ENCODE measurements around the gene TMPRSS7.

TMPRSS7 gene

DNA sequence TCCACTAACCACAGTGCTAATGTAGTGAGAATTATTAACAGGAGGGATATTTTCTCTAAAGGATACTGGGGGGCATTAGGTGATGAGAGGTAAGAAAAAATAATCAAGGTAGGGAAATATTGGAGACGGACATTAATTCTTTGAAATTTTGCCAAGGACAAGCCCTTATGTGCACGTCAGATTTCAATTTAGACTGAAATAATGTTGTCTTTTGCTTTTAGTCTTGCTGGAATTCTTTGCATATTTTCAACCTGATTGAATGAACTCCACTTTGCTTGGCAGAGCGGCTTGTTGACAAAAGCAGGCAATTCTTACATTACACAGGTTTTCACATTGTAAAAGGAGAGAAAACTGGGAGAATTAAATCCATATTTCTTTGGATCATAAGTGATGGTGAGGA, 26.6 kb downstream of the TMPRSS7 start:
- DNase-seq = no peak

DNA sequence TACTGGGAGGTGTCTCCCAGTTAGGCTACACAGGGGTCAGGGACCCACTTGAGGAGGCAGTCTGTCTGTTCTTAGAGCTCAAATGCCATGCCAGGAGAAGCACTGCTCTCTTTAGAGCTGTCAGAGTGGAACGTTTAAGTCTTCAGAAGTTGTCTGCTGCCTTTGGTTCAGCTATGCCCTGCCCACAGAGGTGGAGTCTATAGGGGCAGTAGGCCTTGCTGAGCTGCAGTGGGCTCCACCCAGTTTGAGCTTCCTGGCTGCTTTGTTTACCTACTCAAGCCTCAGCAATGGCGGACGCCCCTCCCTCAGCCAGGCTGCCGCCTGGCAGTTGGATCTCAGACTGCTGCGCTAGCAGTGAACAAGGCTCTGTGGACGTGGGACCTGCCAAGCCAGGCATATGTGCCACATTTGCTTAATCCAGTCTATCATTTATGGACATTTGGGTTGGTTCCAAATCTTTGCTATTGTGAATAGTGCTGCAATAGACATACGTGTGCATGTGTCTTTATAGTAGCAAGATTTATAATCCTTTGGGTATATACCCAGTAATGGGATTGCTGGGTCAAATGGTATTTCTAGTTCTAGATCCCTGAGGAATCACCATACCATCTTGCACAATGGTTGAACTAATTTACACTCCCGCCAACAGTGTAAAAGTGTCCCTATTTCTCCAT, 38.0 kb downstream of the TMPRSS7 start:
- peak; percentile 54 to 56 for DNase-seq

DNA sequence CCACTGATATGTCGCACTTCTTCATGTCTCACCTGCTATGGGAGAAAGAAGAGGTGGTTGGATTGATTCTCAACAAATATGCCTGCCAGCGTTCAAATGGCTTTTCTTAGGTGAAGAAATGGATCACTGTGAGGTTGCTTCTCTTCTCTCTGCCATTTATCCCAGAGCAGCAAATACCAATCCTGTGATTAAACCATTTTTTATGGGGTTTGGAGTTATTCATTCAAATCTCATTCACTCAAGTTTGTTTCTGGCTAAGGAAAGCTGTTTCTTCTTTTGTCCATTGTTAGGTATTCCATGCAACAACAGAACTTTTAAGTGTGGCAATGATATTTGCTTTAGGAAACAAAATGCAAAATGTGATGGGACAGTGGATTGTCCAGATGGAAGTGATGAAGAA, 39.5 kb downstream of the TMPRSS7 start:
- DNase-seq = no peak

DNA sequence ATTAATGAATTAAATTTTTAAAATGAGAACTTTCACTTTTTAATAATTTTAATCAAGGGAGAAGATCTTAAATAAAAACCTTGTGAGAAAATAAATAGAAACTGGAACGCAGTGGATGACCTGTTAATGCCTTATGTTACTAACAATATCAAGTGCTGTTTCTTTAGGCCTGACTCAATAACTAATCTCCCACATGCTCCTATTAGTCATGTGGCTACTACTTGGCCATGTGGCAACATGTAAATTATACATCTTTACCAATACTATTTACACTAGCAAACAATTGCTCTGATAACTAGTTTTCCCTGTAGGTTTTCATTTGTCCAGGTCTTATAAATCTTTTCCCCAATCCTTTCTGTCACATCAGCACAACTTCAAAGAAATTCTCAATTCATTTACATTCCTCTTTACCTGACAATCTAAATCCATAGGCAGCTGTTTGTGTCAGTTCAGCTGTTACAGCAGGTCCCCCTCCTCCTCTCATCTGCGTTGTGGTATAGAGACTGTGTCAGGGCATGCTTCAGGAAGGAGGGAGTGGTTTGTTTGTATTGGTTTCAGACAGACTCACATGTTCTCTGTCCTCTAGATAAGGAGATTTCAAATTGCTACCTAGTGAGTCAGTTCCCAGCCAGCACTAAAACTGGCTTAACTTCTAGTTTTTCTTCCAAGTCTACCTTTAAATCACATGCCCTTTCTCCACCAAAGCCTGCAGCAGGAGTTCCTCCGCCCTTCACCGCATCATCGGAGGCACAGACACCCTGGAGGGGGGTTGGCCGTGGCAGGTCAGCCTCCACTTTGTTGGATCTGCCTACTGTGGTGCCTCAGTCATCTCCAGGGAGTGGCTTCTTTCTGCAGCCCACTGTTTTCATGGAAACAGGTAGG, 40.3 kb downstream of the TMPRSS7 start:
- peak in 1 of 2 experiments; percentile 6 for DNase-seq

DNA sequence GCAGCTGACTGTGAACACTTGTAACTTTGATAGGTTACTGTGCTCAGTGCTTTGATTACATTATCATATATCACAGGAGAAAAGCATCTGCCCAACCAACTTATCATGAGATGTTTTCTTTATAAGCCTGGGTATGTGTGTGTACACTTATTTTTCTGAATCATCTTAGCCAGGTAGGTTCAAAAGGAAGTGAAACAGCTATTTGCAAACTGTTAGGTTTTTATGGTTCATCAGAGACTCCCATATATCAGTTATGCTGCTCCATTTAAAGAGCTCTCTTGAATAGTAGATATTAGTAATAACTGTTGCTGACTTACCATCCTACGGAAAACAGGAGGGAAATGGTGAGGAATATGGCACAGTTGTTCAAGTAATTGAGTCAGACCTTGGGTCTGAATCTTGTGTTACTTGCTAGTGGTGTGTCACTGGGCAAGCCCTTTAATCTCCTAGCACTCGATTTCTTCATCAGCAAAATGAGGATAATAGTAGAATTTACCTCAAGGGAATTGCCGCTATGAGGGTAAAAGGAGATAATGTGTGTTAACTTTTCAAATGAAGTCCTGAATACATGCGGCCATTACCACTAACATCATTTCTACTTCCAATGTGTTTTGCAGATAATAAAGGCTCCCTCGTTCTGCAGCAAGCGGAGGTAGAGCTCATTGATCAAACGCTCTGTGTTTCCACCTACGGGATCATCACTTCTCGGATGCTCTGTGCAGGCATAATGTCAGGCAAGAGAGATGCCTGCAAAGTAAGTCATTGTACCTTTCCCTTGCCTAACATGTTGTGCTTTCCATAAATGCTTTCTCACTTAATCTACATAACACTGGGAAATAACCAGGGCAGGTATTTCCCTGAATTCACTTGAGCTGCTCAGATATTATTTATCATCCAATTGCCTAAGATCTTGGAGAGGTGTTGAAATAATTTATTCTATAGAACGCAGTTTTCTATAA, 43.9 kb downstream of the TMPRSS7 start:
- no peak for DNase-seq

DNA sequence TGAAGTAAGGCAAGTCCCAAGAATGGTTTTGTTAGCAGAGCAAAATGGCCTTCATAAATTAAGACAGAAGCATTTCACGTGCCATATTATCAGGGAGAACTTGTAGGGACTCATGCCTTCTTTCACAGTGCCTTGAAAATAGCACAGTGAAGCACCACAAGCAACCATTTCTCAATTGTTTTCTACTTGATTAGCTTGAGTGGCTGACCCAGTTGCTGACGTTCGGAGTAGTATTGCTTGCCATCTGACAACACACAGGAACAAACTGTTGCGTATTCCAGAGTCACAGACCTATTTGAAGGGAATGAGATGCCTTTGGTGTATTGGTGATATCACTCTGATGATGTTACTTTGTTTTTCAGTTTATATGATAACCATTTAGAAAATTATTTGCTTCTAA, 48.7 kb downstream of the TMPRSS7 start:
- no peak for DNase-seq

DNA sequence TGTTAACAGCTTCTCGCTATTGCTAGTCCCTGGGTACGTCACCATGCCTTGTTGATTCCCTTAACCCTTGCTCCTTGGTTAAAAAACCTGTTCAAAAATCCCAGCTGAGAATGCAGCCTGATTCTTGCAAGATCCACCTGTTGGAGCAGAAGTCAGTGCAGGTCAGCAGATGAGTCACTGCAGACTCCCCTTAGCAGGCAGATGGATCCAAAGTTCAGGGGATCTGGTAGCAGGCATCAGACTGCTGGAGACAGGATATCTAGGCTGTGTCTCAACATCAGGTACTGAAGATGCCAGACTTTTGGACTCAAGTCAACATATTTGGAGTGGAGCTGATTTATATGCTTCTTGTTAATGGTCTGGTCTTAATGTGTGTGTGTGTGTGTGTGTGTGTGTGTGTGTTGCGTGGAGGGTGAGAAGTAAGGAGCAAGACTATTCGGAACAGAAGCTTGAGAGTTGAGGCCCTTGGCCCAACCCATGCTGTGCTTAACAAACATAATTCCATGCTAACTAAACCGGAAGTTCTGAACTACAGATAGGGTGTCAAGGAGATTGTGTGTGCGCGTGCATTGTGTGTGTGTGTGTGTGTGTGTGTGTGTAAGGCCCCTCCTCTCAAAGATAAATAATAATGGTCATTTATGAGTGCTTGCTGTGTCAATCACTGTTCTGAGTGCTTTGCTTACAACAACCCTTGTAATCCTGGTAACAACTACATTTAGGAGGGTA, 50.6 kb downstream of the TMPRSS7 start:
- DNase-seq = no peak

DNA sequence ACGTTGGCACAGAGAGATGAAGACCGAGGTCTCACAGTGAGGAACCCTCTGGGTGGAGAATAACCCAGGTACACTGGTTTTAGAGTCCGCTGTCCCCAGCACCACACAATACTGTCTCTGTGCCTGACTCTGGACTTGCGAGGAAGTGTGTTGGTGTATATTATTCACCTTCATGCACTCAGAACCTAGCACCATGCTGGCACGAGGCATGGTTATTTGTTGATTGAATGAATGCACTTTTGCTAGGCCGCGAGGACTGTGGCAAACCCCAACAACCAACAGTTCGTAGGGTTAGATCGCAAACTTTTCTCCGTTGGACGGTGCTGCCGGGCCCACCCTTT, 51.2 kb downstream of the TMPRSS7 start:
- no peak for DNase-seq

DNA sequence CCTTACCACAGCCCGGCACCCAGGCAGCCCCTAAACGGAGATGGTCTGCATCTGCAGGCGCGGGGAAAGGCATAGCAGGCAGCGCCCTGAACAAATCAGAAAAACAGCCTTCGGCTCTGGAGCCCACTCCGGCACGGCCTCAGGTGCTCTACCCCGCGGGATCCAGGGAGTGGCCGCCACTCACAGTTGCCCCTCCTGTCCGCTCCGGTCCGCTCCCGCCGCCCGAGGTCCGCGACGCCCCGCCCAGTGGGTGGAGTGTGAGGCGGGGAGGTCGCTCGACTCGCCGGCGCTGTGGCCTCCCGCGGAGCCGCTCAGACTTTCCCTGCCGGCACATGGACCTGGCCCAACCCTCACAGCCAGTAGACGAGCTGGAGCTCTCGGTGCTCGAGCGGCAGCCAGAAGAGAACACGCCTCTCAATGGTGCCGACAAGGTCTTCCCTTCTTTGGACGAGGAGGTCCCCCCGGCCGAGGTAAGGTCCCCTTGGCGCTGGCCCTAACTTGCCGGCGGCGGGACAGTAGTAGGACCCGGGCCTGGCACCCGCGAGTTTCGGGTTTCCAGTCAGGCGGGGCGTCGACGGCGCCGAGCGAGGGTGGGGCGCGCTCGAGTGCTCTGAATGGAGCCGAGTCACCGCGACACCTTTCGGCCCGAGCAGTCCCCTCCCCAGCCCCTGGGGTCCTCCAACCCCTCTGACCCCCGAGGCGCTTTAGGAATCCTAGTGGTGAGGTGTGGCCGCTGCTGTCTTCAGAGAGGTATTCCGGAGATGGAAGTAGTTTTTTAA, 51.7 kb downstream of the TMPRSS7 start, which contains the start of gene C3orf52:
Gene C3orf52 (plus strand): TSS at position 314 of the 779 bp plus-strand sequence. CDS start 19 bp downstream, at position 333.
- peak; percentile 31 to 43 for DNase-seq

DNA sequence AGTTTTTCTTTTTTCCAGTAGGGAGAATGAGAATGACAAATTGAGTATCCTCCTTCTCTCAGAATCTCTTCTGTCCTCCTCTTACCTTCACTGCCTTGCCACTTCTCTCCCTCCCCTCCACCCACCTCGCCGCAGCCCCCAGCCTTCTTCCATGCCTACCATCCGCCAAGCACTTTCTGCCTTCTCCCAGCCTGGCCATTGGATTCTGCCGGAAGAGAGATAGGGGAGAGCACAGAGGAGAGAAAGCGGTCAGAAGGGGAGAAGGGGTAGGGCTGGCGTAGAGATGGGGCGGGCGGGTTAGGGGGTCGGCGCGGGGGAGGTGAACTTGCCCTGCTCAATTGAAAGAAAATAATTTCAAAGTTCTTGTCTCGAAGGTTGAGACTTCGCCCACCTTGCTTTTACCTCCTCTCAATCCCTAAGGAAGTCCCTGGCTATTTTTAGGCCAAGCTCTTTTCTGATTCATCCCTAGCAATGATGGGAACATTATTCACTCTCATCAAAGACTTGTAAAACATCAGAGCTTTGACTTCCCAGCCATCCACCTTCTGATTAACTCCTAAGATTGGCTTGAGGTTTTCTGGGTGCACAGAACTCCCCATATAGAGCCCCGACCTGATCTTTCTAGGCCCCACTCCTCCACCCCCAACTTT, 52.5 kb downstream of the TMPRSS7 start:
- DNase-seq = no peak

DNA sequence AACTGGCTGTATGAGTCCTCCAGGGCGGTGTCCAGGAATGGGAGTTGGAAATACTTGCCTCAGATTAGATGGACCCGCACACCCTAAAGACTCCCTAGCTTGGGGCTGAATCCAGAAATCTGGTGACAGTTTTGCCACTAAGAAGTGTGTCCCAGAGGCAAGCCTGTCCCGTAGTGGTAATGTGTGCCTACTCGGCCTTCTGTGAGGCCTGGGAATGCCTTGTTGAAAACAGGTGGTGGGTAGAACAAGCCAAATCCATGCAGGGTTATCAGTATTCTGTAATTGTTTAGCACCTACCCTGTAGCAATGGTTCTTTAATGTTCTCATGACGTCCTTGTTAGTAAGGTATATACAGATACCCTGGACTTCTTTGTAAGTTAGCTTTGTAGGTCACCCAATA, 53.2 kb downstream of the TMPRSS7 start:
- DNase-seq = no peak

DNA sequence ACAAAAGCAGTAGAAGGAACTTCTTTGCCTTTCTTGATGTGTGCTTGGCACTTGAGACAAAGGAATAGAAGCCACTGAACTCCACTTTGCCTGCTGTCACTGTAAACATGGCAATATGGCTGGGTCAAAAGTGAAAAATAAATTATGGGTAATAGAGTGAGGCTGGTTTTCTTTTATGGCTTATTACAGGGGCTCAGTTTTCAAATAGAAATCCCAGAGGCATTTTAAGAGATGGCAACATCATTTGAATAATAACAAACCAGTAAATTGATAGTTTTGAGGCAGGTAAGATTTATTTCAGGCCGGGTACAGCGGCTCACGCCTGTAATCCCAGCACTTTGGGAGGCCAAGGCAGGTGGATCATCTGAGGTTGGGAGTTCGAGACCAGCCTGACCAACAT, 54.4 kb downstream of the TMPRSS7 start:
- no peak for DNase-seq

DNA sequence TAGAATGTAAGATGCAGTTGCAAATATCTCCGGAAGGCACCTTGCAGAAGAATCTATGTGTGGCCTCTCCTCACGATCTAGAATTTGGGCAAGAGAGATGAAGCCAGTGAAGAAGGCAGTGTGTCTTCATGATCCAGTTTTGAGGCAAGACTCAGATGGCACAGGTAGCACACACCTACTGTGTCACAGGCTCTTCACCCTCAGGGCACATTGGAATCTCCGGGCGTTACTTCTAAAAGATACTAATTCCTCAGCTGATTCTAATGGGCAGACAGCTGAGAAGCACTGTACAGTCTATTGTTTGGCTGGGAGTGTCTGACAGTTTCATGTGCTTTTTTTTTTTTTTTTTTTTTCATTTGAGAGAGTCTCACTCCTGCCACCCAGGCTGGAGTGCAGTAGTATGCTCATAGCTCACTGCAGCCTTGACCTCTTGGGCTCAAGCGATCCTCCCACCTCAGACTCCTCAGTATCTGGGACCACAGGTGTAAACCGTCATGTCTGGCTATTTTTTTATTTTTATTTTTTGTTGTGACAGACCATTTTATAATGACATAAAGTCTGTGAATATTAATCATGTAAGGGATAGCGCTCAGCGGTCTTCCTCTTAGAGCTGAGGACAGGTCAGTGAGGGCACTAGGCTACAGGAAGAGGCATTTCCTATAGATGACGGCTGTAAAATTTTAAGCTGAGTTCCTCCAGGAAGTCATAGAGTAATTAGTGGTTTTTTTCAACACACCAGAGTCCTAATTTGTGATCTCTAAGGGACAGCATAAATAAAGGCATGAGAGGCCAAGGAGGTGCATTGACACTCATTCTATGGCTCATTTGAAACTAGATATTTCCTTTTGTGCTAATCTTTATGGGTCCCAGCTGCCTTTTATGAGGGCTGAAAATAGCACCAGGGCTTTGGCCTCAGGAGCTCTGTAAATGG, 55.7 kb downstream of the TMPRSS7 start:
- DNase-seq = no peak

DNA sequence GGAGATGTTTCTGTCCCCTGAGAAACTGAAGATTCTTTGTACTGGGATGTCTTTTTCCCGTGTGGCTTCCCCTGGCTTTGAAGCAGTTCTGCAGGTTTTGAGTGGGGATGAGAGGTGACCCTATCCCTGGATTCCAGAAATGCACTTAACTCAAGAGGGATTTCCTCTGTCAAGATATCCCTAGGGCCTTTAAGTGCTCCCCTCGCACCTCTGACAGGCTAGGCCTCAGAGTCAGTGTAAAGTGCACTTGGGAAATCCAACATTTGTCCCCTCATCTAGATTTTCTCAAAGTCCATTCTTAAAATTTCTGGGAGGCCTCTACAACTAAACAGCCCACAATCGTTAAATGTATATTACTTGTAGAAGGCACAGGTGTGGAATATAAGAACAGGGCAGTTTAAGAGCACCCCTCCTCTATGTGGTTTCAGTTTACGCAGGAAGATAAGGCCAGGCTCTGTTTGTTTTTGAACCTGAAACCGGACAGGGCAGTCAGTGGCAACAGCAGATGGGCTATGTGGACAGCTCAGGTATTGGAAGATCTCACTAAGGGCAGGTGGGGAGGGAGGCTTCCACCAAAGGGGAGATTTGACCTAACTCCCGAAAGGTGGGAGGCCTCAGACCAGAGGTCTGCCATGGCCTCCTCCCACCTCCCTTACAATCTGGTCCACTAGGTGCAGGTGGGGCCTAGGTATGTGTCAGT, 56.5 kb downstream of the TMPRSS7 start:
- DNase-seq = no peak

DNA sequence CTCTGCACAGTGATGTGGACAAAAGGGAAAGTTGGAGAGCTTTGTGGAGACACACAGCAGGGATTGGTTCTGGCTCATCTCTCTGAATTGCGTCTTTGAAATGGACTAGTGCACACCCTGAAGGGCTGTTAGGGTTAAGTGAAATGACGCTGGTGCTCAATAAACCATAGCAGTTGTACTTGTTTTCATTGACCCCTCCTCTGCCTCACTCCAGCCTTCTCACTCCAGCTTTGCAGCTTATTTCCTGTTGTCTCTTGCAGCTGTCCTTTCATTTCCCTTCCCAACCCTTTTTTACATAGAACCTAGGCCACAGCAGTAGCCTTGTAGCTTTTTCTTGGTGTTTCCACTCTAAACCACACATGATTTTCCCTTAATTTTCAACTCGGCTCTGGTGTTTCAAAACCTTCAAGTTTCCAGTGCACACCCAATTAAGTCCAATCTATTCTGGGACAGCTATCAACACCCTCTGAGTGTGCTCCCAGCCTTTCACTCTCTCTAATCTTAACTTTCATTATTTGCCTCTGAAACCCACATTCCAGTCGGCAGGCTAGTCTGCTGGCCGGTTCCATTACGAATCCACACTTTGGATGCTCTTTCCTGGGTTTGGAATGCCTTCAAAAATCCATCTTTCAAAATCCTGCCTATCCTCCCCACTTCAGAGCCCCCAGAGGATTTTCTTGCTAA, 58.1 kb downstream of the TMPRSS7 start:
- DNase-seq = no peak

DNA sequence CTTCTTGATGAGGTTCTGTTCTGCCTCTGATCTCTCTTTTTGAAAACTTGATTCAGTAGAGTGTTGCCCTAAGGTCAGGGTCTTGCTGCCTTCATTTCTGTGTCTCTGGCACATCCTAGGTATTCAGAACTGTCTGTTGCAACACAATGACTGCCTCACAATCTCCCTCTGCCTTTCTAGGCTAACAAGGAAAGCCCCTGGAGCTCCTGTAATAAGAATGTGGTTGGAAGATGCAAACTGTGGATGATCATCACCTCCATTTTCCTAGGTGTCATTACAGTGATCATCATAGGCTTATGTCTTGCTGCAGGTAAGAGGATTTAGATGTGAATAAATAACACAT, 58.6 kb downstream of the TMPRSS7 start:
- DNase-seq = no peak

DNA sequence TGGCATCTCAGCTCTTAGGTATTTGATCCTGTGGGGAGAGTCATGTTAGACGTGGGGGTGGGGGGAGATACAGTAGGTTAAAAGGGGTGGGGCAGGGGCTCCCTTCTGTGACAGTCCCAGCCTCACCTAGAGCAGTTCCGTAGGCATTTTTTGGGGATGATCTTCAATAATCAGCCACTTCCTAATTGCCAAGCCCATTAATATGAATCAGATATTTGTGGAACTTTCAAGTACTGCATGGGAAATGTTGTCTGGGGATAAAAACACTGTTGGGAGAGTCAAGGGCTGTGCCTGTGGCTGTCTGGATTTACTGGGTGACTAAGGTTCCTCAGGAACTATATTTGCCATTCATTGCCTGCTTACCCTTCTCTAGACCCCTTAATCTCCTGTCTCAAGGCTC, 61.2 kb downstream of the TMPRSS7 start:
- no peak for DNase-seq

DNA sequence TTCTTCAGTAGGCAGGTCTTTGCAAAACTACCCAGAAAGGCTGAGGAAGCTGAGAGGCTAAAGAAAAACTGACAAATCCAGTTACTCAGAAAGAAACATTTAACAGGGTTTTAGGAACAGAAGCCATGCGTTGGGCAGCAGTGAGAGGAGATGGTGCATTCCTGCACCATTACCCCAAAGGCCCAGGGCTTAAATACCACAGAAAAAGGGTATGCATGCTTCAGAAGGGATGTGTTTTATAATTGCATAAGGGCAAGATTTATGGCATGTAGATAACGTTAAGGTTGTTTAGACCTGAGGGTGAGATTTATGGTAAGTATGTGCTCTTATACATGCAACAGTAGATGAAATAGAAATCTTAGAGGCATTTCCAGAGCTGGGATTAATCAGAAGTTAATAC, 61.6 kb downstream of the TMPRSS7 start:
- no peak for DNase-seq

DNA sequence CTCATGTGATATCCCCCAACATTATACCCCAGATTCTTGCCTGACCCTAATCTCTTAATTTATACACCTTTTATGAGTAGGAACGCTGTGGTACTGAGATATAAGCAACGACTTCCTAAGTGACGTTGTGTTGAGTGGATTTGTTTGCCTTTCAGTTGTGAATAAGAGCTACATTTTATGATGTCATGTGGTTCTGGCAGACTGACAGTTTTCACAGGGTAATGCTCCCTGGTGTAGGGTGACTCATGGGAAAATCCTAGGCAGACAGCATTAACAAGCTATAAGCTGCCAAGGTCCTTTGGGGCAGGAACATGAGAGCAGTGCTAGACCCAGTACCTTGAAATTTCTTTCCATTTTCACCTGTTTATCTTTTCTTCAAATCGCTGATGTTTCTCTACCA, 62.8 kb downstream of the TMPRSS7 start:
- no peak for DNase-seq

Data from activated CD4-positive, alpha-beta T cell treated with anti-CD3 and anti-CD28 coated beads, Interleukin-2, amount 50 U/mL, for 4 hours (primary cell).